ENCODE results near the gene TRIM14.
"Not testable (repeated sequence)": the region's sequence is repeated elsewhere in the genome, so short reads cannot be mapped to it uniquely, and the experiment has no call there.

Gene TRIM14

DNA sequence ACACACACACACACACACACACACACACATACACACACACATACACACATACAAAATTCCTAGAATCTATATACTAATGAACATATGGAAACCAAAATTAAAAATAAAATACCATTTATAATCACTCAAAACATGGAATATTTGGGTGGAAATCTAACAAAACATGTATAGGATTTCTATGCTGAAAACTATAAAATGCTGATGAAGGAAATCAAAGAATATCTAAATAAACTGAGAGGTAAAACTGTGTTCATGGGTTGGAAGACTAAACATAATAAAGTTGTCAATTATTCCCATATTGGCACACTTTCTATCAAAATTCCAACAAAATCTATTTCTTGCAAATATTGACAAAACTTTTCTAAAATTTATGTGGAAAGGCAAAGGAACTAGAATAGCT, 87.9 kb downstream of the TRIM14 start:
- TF ChIP-seq, protein P1, sequence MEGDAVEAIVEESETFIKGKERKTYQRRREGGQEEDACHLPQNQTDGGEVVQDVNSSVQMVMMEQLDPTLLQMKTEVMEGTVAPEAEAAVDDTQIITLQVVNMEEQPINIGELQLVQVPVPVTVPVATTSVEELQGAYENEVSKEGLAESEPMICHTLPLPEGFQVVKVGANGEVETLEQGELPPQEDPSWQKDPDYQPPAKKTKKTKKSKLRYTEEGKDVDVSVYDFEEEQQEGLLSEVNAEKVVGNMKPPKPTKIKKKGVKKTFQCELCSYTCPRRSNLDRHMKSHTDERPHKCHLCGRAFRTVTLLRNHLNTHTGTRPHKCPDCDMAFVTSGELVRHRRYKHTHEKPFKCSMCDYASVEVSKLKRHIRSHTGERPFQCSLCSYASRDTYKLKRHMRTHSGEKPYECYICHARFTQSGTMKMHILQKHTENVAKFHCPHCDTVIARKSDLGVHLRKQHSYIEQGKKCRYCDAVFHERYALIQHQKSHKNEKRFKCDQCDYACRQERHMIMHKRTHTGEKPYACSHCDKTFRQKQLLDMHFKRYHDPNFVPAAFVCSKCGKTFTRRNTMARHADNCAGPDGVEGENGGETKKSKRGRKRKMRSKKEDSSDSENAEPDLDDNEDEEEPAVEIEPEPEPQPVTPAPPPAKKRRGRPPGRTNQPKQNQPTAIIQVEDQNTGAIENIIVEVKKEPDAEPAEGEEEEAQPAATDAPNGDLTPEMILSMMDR (IDR thresholded peaks at IDR 0.05; ENCODE audit: low read depth, low read length), result no peak
- Histone ChIP-seq H3K27ac (no peak overlapping the region), H3K36me3 (no peaks in the 10 kb centered on the region), H3K4me3 (ENCODE audit: low read depth, low read length) (no peak overlapping the region), H3K27me3 (ENCODE audit: insufficient read depth, low read depth, severe bottlenecking) (no peaks in the 10 kb centered on the region), H3K9me3 (ENCODE audit: severe bottlenecking) (no peaks in the 10 kb centered on the region)
- DNase-seq, result no peak

DNA sequence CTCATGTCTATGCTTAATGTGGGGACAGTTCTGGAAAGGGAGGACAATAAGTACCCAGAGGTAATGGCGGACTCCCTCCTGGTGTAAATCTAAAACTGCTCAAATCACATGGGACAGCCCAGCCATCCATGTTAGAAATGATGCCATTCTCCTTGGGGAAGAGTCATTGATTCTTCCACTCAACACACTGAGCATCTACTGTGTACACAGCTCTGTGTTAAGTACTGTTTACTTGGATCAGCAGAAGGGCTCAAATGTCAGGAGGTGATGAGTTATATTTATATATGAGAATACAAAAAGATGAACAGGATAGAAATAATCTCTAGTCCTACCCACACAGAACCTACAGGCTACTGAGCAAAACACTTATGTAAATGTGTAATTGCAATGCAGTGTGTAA, 94.3 kb downstream of the TRIM14 start:
- Histone ChIP-seq H3K9me3 (ENCODE audit: severe bottlenecking) (no peaks in the 10 kb centered on the region), H3K27ac (no peak overlapping the region), H3K27me3 (ENCODE audit: insufficient read depth, low read depth, severe bottlenecking) (no peaks in the 10 kb centered on the region), H3K4me3 (ENCODE audit: low read depth, low read length) (no peak overlapping the region), H3K36me3 (peaks cover 18% of the 10 kb centered on the region)
- TF ChIP-seq, protein P1 (IDR thresholded peaks at IDR 0.05; ENCODE audit: low read depth, low read length), result no peak
- DNase-seq, result no peak

DNA sequence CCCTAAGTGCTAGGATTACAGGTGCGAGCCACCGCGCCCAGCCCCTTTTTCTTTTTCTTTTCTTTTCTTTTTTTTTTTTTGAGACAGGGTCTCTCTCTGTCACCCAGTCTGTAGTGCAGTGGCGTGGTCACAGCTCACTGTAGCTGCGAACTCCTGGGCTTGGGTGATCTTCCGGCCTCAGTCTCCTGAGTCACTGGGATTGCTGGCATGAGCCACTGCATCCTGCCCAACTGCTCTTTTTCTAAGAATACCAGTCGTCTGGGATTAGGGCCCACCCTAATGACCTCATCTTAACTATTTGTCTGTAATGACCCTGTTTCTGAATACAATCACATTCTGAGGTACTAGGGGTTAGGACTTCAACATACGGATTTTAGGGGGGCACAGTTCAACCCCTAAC, 96.6 kb downstream of the TRIM14 start:
- TF ChIP-seq, protein P1 (IDR thresholded peaks at IDR 0.05; ENCODE audit: low read depth, low read length), result no peak
- H3K27ac ChIP-seq, result no peak overlapping the region
- no peak for DNase-seq

DNA sequence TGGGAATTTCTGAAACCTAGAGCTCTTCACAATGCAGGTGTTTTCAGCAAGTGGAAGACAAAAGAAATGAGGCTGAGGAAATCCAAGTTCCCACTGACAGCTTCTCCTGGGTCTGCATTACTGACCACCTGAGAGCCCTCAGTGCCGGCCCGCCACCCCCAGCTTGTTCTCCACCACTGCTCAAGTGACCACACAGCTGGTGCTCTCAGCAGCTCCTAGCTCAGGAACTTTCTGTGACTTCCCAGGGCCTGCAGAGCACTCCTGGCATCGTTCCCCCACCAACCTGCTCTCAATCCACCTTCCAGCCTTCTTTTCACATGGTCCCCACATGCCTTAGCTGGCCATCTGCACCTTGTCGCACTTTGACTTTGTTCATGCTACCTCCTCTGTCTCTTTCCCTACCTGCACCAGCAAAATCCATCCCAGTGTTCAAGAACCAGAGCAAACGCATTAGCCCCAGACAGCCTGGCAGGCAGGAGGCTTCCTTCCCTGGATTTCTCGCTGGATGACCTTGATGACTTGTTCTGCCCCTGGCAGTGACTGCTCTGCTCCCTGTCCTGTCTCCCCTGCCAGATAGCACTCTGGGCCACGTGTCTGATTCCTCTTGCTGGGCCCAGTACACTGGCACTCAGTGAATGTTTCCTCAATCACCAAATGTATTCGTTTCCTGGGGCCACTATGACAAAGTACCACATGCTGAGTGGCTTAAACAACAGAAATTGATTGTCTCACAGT, 97.5 kb downstream of the TRIM14 start:
- Histone ChIP-seq H3K9me3 (ENCODE audit: severe bottlenecking) (no peaks in the 10 kb centered on the region), H3K36me3 (peaks cover 51% of the 10 kb centered on the region), H3K27ac (no peak overlapping the region), H3K4me3 (ENCODE audit: low read depth, low read length) (no peak overlapping the region), H3K27me3 (ENCODE audit: insufficient read depth, low read depth, severe bottlenecking) (no peaks in the 10 kb centered on the region)
- TF ChIP-seq, protein P1 (IDR thresholded peaks at IDR 0.05; ENCODE audit: low read depth, low read length), result no peak
- DNase-seq, result no peak

More for the DNA sequence above, 96.6 kb downstream of the TRIM14 start:
- Histone ChIP-seq H3K36me3 (peaks cover 41% of the 10 kb centered on the region), H3K27me3 (ENCODE audit: insufficient read depth, low read depth, severe bottlenecking) (no peaks in the 10 kb centered on the region), H3K9me3 (ENCODE audit: severe bottlenecking) (no peaks in the 10 kb centered on the region), H3K4me3 (ENCODE audit: low read depth, low read length) (no peak overlapping the region)

DNA sequence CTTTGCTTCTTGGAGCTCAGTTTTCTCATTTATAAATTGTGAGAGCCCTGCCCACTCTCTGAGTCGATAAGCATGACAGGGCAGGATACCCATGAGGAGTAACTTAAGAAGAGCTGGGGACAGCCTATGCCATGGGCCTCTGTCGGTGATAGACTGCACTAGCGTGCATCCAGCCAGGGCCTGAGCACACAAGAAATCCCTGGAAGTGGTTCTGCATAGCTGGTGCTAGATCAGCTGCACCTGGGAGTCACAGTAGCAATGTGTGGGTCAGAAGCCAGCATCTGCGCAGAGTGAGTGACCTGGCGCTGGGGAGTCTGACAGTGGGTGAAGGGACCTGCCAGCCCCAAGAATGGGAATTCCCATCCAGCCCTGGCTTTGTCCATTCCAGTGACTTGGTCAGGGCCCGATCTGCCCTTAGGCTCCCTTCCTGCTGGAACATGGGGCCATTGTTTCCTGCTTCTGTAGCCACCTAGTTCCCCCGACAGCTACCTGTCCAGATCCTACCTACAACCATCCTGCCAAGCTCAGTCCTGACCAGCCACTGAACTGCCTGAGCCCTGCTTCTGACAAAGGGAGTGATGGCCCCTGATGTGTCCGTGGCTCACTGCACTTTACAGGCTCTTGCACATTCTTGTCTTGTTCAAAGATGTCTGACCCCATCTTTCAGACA, 98.4 kb downstream of the TRIM14 start:
- DNase-seq, result no peak
- H3K4me3 ChIP-seq (ENCODE audit: low read depth, low read length), result no peak overlapping the region
- H3K9me3 ChIP-seq (ENCODE audit: severe bottlenecking), result no peaks in the 10 kb centered on the region
- peaks cover 59% of the 10 kb centered on the region for H3K36me3 ChIP-seq
- H3K27ac ChIP-seq, result no peak overlapping the region
- no peaks in the 10 kb centered on the region for H3K27me3 ChIP-seq (ENCODE audit: insufficient read depth, low read depth, severe bottlenecking)
- TF ChIP-seq, protein P1 (IDR thresholded peaks at IDR 0.05; ENCODE audit: low read depth, low read length), result no peak

DNA sequence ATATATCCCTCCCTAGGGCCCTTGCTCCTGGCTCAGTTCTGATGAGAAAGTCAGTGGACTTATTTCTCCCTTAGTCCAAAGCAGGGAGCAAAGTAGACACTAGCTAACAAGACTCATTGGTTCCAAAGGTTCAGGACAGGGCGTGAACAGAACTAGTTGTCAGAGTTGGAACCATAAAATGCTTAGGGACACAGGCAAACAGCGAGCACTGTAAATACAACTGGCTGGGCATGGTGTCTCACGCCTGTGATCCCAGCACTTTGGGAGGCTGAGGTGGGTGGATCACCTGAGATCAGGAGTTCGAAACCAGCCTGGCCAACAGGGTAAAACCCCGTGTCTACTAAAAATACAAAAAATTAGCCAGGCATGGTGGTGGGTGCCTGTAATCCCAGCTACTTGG, 99.2 kb downstream of the TRIM14 start:
- not testable (repeated sequence) for H3K27me3 ChIP-seq (ENCODE audit: insufficient read depth, low read depth, severe bottlenecking); H3K9me3 ChIP-seq (ENCODE audit: severe bottlenecking); H3K4me3 ChIP-seq (ENCODE audit: low read depth, low read length); H3K27ac ChIP-seq; DNase-seq
- H3K36me3 ChIP-seq, result peaks cover 65% of the 10 kb centered on the region

Data from WERI-Rb-1 (cell line).